ENCODE data around the gene BST1.

Gene BST1

DNA sequence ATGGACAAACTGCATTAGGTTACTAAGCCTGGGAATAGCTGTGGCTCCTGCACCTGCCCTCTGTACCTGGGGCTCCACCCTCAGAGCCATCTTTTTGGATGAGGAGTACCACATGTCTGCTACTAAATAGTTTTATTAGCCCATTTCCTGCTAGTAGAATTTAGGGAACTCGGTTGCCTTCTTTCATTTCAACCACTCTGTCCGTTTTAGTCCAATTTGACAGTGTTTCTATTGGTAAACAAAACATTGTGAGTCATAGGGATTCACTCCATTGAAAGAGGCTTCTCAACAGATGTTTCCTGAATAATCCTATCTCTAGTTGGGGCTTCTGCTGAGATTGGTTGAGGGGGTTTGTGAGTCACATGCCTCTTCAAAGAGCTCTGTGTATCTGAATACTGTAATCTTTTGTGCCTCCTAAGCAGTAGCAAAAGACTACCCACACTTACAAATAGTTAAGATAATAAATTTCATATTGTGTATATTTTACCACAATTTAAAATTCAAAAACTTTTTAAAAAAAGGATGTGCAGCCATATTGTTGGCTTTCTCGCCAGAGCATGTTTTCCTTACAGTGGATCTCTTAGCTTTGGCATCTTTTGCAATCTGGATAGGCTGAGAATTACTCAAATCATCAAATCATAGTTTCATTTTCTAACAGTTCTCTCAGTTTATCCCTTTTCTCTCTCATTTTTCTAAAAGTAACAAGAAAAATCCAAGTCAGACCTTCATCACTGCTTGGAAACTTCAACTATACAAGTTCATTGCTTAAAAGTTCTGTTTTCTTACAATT lies 11.3 kb upstream of the BST1 start:
- TF ChIP-seq, protein P1, sequence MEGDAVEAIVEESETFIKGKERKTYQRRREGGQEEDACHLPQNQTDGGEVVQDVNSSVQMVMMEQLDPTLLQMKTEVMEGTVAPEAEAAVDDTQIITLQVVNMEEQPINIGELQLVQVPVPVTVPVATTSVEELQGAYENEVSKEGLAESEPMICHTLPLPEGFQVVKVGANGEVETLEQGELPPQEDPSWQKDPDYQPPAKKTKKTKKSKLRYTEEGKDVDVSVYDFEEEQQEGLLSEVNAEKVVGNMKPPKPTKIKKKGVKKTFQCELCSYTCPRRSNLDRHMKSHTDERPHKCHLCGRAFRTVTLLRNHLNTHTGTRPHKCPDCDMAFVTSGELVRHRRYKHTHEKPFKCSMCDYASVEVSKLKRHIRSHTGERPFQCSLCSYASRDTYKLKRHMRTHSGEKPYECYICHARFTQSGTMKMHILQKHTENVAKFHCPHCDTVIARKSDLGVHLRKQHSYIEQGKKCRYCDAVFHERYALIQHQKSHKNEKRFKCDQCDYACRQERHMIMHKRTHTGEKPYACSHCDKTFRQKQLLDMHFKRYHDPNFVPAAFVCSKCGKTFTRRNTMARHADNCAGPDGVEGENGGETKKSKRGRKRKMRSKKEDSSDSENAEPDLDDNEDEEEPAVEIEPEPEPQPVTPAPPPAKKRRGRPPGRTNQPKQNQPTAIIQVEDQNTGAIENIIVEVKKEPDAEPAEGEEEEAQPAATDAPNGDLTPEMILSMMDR (IDR thresholded peaks at IDR 0.05; ENCODE audit: borderline replicate concordance, control extremely low read depth, extremely low read depth, insufficient read depth, missing control alignments): no peak
- in situ Hi-C loops (cut with MboI; ENCODE audit: low sequenced_read_pairs, unreplicated experiment): no loop called here

DNA sequence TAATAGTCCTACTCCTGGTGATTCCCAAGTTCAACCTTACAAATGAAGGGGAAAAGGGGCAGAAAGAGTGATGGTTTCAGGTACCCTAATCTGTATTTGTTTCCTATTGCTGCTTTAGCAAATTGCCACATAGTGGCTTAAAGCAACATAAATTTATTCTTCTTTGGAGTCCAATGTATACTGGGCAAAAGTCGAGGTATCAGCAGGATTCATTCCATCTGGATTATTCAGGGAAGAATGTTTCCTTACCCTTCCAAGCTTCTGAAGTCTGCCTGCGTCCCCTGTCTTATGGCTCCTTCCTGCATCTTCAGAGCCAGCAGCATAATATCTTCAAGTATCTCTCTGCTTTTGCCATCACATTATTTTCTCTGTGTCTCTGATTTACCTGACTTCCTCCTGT lies 10.3 kb upstream of the BST1 start:
- in situ Hi-C loops (cut with MboI; ENCODE audit: low sequenced_read_pairs, unreplicated experiment): no loop called here
- DNase-seq (ENCODE audit: low spot score): no peak
- TF ChIP-seq, protein P1 (IDR thresholded peaks at IDR 0.05; ENCODE audit: borderline replicate concordance, control extremely low read depth, extremely low read depth, insufficient read depth, missing control alignments): no peak

More for the DNA sequence above, 11.3 kb upstream of the BST1 start:
- no peak for DNase-seq (ENCODE audit: low spot score)

DNA sequence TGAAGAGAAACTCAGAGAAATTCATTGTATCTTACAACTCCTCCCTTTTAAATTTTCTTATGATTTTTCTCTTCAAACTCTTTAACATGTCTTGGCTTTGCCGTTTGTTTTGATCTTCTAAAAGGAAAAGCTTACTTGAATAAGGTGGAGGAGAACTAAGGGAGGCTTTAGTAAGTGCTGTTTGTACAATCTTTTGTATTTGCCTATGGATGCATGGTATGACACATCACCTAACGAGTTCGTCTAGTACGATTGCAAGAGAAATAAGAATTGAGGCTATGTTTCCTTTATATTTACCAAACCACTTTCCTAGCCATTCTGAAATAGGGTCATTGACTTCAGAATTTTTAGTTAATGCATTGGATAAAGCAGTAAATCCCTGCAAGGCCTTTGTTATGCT lies 8.4 kb upstream of the BST1 start:
- DNase-seq (ENCODE audit: low spot score): no peak
- in situ Hi-C loops (cut with MboI; ENCODE audit: low sequenced_read_pairs, unreplicated experiment): no loop called here
- TF ChIP-seq, protein P1 (IDR thresholded peaks at IDR 0.05; ENCODE audit: borderline replicate concordance, control extremely low read depth, extremely low read depth, insufficient read depth, missing control alignments): no peak

DNA sequence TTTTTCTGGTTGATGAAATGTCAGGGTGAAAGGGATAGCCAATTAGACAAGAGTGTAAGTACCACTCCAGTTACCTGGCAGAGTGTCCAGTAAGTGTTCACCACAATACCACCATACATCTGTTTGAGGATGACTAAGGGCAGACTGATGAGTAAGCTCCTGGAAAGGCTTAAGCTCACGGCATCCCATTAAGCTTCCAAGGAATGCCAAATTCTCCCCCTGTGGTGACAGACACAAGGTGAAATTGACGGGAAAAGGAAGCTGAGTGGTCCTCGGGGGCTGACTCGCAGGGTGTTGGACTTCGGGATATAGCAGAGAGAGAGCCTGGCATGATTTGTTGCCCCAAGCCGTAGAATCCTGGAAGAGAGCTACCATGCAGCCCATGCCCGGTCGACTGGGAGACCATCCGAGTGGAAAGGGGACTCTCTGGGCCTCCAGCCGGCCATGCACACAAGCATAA lies 7.6 kb upstream of the BST1 start:
- TF ChIP-seq, protein P1 (IDR thresholded peaks at IDR 0.05; ENCODE audit: borderline replicate concordance, control extremely low read depth, extremely low read depth, insufficient read depth, missing control alignments): no peak
- in situ Hi-C loops (cut with MboI; ENCODE audit: low sequenced_read_pairs, unreplicated experiment): no loop called here
- DNase-seq (ENCODE audit: low spot score): no peak

DNA sequence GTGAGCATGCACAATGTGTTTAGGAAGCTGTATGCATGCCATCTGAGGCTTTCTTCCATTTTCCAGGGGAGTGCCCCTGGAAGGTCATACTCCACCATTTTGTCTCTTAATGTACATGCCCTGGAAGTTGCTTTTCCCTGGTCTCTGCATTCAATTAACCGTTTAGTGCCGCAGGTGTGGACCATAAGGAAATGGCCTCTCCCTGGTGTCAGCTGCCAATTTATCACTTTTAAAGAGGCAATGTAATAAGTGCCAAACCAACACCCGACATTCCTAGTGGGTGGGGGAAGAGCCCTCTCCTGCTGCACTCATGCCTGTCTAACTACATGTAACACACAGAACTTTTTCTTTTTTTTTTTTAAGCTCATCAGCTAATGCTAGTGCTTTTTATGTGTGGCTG lies 7.1 kb upstream of the BST1 start:
- in situ Hi-C loops (cut with MboI; ENCODE audit: low sequenced_read_pairs, unreplicated experiment): no loop called here
- TF ChIP-seq, protein P1 (IDR thresholded peaks at IDR 0.05; ENCODE audit: borderline replicate concordance, control extremely low read depth, extremely low read depth, insufficient read depth, missing control alignments): no peak
- DNase-seq (ENCODE audit: low spot score): no peak

DNA sequence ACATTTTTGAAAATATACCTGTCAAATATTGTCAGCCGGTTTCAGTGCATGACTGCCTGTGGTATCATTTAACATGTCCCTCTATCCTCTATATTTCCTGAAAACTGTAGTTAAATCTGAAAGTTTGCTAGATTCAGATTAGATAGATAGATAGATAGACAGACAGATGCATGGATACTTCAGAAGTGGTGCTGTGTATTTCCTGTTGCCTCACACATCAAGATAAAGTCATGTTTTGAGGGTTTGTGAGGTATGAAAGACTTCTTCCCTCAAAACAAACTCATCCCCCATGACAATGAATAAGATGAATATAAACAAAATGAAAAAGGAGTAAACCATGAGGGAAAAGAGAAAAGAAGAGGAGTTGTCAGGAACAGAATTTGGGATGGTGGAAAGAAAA lies 6.0 kb upstream of the BST1 start:
- DNase-seq (ENCODE audit: low spot score): no peak
- in situ Hi-C loops (cut with MboI; ENCODE audit: low sequenced_read_pairs, unreplicated experiment): no loop called here
- TF ChIP-seq, protein P1 (IDR thresholded peaks at IDR 0.05; ENCODE audit: borderline replicate concordance, control extremely low read depth, extremely low read depth, insufficient read depth, missing control alignments): no peak
